B cell (primary cell): ENCODE data around the gene TOR1AIP2. TPM values are rescaled to one million over a fixed set of nuclear protein-coding genes. Genes with fewer than 3 reads are reported as not detected.
"Not testable (repeated sequence)": the region's sequence is repeated elsewhere in the genome, so short reads cannot be mapped to it uniquely, and the experiment has no call there.

Experiments used
- ATAC-seq: fragments of 200-7000 bp; cut with Tn5 transposase; one replicate; pipeline ENCODE4 v1.10.0; 2021; ENCODE audit warnings: low read depth, mild to moderate bottlenecking, moderate number of reproducible peaks, moderate library complexity
- CTCF ChIA-PET: fragments of 350-600 bp; sonication (Branson Sonifier 250); formaldehyde crosslinking; loops from one replicate; lab custom pipeline; 2021; ENCODE audit warnings: antibody characterized with exemption, inconsistent platforms; lab: Charles Lee
- POLR2A ChIA-PET: fragments of 350-600 bp; sonication (Branson Sonifier 250); formaldehyde crosslinking; loops from one replicate; lab custom pipeline; 2021; ENCODE audit warnings: antibody characterized with exemption; lab: Charles Lee
- DNase-seq: peaks from one replicate; pipeline ENCODE4 v3.0.0; 2013
- H2AFZ ChIP-seq: 2 replicates; pipeline ENCODE4 v1.6.1; 2012; ENCODE audit warnings: mild to moderate bottlenecking, low read depth, low read length; ENCODE audit not compliant: insufficient read depth, poor library complexity, severe bottlenecking
- H3K27ac ChIP-seq, 2 donors: 1 replicate in 1 of 2; 2 replicates in 1 of 2; pipeline ENCODE4 v1.5.1; 2012 to 2013; ENCODE audit warnings: low read length in 2 of 2, mild to moderate bottlenecking in 2 of 2, moderate library complexity in 1 of 2
- H3K27me3 ChIP-seq, 4 experiments: fragments of 200-600 bp in 1 of 4; sonication (generic) in 1 of 4; replicated peaks in 1 of 4; 1 replicate in 2 of 4; 2 replicates in 2 of 4; pipeline versions ENCODE4 v1.6.1 to v1.7.0; 2013 to 2016; ENCODE audit warnings: low read length in 3 of 4, mild to moderate bottlenecking in 2 of 4, mixed read lengths in 1 of 4, moderate library complexity in 1 of 4; ENCODE audit not compliant: insufficient read depth in 4 of 4, control insufficient read depth in 3 of 4; ENCODE audit errors: control extremely low read depth in 1 of 4
- H3K36me3 ChIP-seq, 2 experiments: replicated peaks in 1 of 2; 1 replicate in 1 of 2; 2 replicates in 1 of 2; pipeline versions ENCODE4 v1.6.1 to v1.7.1; 2013; ENCODE audit warnings: low read length in 1 of 2; ENCODE audit not compliant: insufficient read depth in 2 of 2, control insufficient read depth in 1 of 2; ENCODE audit errors: control extremely low read depth in 1 of 2, extremely low read depth in 1 of 2
- H3K4me1 ChIP-seq, 2 donors: fragments of 200-600 bp in 1 of 2; sonication (generic) in 1 of 2; 1 replicate in 1 of 2; 2 replicates in 1 of 2; pipeline versions ENCODE4 v1.5.1 to v1.6.1; 2013 to 2017; ENCODE audit warnings: low read length in 2 of 2; ENCODE audit not compliant: control insufficient read depth in 2 of 2, insufficient read depth in 2 of 2
- H3K4me2 ChIP-seq: replicated peaks from 2 replicates; pipeline ENCODE3; 2012; ENCODE audit warnings: mild to moderate bottlenecking, low read depth, low read length; ENCODE audit not compliant: poor library complexity, severe bottlenecking
- H3K4me3 ChIP-seq, 5 experiments: fragments of 200-600 bp in 1 of 5; sonication (generic) in 1 of 5; 1 replicate in 3 of 5; 2 replicates in 2 of 5; pipeline versions ENCODE4 v1.5.1 to v1.7.0; 2011 to 2016; ENCODE audit warnings: low read length in 4 of 5, mild to moderate bottlenecking in 4 of 5, low read depth in 2 of 5, control low read depth in 1 of 5, moderate library complexity in 1 of 5; ENCODE audit not compliant: insufficient read depth in 1 of 5; ENCODE audit errors: control extremely low read depth in 1 of 5, extremely low read depth in 1 of 5
- H3K79me2 ChIP-seq: fragments of 200-600 bp; sonication (generic); one replicate; pipeline ENCODE4 v1.6.0; 2016; ENCODE audit warnings: low read length; ENCODE audit not compliant: control insufficient read depth, insufficient read depth
- H3K9ac ChIP-seq: fragments of 200-600 bp; sonication (generic); 2 replicates; pipeline ENCODE4 v1.6.1; 2017; ENCODE audit warnings: mild to moderate bottlenecking, low read length, moderate library complexity
- H3K9me3 ChIP-seq, 3 donors: one replicate each; pipeline versions ENCODE4 v1.6.1 to v1.7.1; 2013; ENCODE audit warnings: low read length in 2 of 3; ENCODE audit not compliant: control insufficient read depth in 2 of 3, insufficient read depth in 1 of 3; ENCODE audit errors: control extremely low read depth in 1 of 3
- H4K20me1 ChIP-seq: 2 replicates; pipeline ENCODE4 v1.6.0; 2012; ENCODE audit warnings: mild to moderate bottlenecking, low read length; ENCODE audit not compliant: insufficient read depth, control insufficient read depth, poor library complexity, severe bottlenecking
- H3K27ac Mint-ChIP-seq: one replicate; pipeline ENCODE4 v1.8.0; 2021; ENCODE audit warnings: mixed read lengths
- H3K27me3 Mint-ChIP-seq: one replicate; pipeline ENCODE4 v1.8.0; 2021; ENCODE audit warnings: mixed read lengths
- H3K4me1 Mint-ChIP-seq: one replicate; pipeline ENCODE4 v1.8.0; 2021; ENCODE audit warnings: mixed read lengths
- H3K4me3 Mint-ChIP-seq: one replicate; pipeline ENCODE4 v1.8.0; 2021; ENCODE audit warnings: mixed read lengths
- H3K9me3 Mint-ChIP-seq: one replicate; pipeline ENCODE4 v1.8.0; 2022; ENCODE audit warnings: mixed read lengths; ENCODE audit not compliant: insufficient read depth
- CTCF ChIP-seq: fragments of 200-600 bp; IDR thresholded peaks from one replicate; pipeline ENCODE4 v1.8.0; 2022; ENCODE audit warnings: antibody characterized with exemption, mild to moderate bottlenecking
- EZH2 ChIP-seq: IDR thresholded peaks from 2 replicates; pipeline ENCODE4 v1.6.1; 2012; ENCODE audit warnings: borderline replicate concordance, low read depth, mild to moderate bottlenecking, moderate library complexity, low read length; ENCODE audit not compliant: insufficient read depth, poor library complexity, severe bottlenecking
- WGBS: methylation state at CpG from one replicate; pipeline ENCODE4 v1.1.5; 2013; ENCODE audit warnings: missing lambda C conversion rate; ENCODE audit not compliant: insufficient coverage; 5-methylcytosine and 5-hydroxymethylcytosine counted together
- intact Hi-C: fragments of 100-400 bp; cut with micrococcal nuclease; formaldehyde crosslinking; loops from one replicate; pipeline ENCODE4 v1.10.0; 2022
- polyA plus RNA-seq: library from polyadenylated mRNA; depleted of rRNA; stranded (reverse); fragments of >200 nt; gene quantifications from 2 replicates; pipeline ENCODE4 v1.2.3, GENCODE V29; 2012
- total RNA-seq, 2 donors: library from RNA; stranded (reverse); fragments of 120-200 nt in 1 of 2; gene quantifications; 1 replicate in 1 of 2; 2 replicates in 1 of 2; pipeline versions ENCODE4 v1.2.3 to v1.2.4, GENCODE V29; 2013 to 2022

TOR1AIP2 gene
- total and polyA plus RNA-seq, 2 donors (not counting 1 experiment from before 2014, with no cell fraction given) = 13.6 to 54.4 TPM

- no peak overlapping the region for H3K9ac ChIP-seq
- no CpG with 5 or more reads among the region's 4 CpGs for WGBS
Measured at GRCh38 chr1:179857009-179857408, 20.6 kb downstream of the TOR1AIP2 start.

GRCh38 chr1:179856296-179856695 is 21.3 kb downstream of the TOR1AIP2 start:
- H3K36me3 ChIP-seq = peaks cover 10 to 30% of the 10 kb centered on the region in 2 experiments
- H3K27me3 ChIP-seq = no peaks in the 10 kb centered on the region
- no peaks in the 10 kb centered on the region for H3K27me3 Mint-ChIP-seq
- intact Hi-C loops = no loop called here
- no peak overlapping the region for H3K4me3 Mint-ChIP-seq
- H3K27ac ChIP-seq = no peak overlapping the region
- H3K4me2 ChIP-seq = no peak overlapping the region
- H3K9me3 ChIP-seq = no peaks in the 10 kb centered on the region
- DNase-seq (no peak), ATAC-seq (no peak)
- H3K4me1 ChIP-seq = no peaks in the 10 kb centered on the region
- no peak overlapping the region for H3K27ac Mint-ChIP-seq
- POLR2A ChIA-PET = no interaction called here
- H3K4me3 ChIP-seq = no peak overlapping the region
- TF ChIP-seq EZH2 (no peak), CTCF (no peak)
- no peak overlapping the region for H2AFZ ChIP-seq
- H3K4me1 Mint-ChIP-seq = no peaks in the 10 kb centered on the region
- no CpG with 5 or more reads among the region's 2 CpGs for WGBS
- H4K20me1 ChIP-seq = no peaks in the 10 kb centered on the region
- H3K79me2 ChIP-seq = no peaks in the 10 kb centered on the region
- CTCF ChIA-PET = no interaction called here
- H3K9me3 Mint-ChIP-seq = no peaks in the 10 kb centered on the region
- no peak overlapping the region for H3K9ac ChIP-seq

More at GRCh38 chr1:179857009-179857408, 20.6 kb downstream of the TOR1AIP2 start:
- CTCF ChIA-PET = no interaction called here
- Histone ChIP-seq H3K27ac (no peak overlapping the region), H3K4me2 (no peak overlapping the region), H3K79me2 (no peaks in the 10 kb centered on the region), H3K4me3 (no peak overlapping the region), H4K20me1 (no peaks in the 10 kb centered on the region), H3K9me3 (no peaks in the 10 kb centered on the region), H2AFZ (no peak overlapping the region), H3K27me3 (no peaks in the 10 kb centered on the region), H3K36me3 (peaks cover 9 to 22% of the 10 kb centered on the region in 2 experiments), H3K4me1 (no peaks in the 10 kb centered on the region)
- Mint-ChIP-seq H3K9me3 (no peaks in the 10 kb centered on the region), H3K27me3 (no peaks in the 10 kb centered on the region), H3K4me1 (no peaks in the 10 kb centered on the region), H3K27ac (no peak overlapping the region), H3K4me3 (no peak overlapping the region)
- DNase-seq (no peak), ATAC-seq (no peak)
- intact Hi-C loops = no loop called here
- POLR2A ChIA-PET = no interaction called here
- no peak for TF ChIP-seq CTCF
- no peak for TF ChIP-seq EZH2

- ATAC-seq, H3K27ac Mint-ChIP-seq, H3K79me2 ChIP-seq, intact Hi-C loops, POLR2A ChIA-PET, H3K4me3 Mint-ChIP-seq, H3K4me1 Mint-ChIP-seq, H3K9ac ChIP-seq, H3K27me3 Mint-ChIP-seq, H4K20me1 ChIP-seq, H3K4me2 ChIP-seq, H3K27ac ChIP-seq, H3K4me3 ChIP-seq, H3K9me3 ChIP-seq, DNase-seq, H3K9me3 Mint-ChIP-seq, H3K4me1 ChIP-seq, H3K27me3 ChIP-seq, H2AFZ ChIP-seq: not testable (repeated sequence)
- CTCF ChIA-PET = interaction anchor here (0.6 kb wide), 1 partner anchor 851 kb away, joined by 4 read pairs; no protein-coding TSS in a partner anchor
- no CpG with 5 or more reads among the region's 4 CpGs for WGBS
- H3K36me3 ChIP-seq = peaks cover 13 to 33% of the 10 kb centered on the region in 2 experiments
Measured at GRCh38 chr1:179855831-179856230, 21.8 kb downstream of the TOR1AIP2 start.
